ENCODE results near the gene TRABD. TPM values are rescaled to one million over a fixed set of nuclear protein-coding genes. Genes with fewer than 3 reads are reported as not detected.
"Not testable (repeated sequence)": the region's sequence is repeated elsewhere in the genome, so short reads cannot be mapped to it uniquely, and the experiment has no call there.

Gene TRABD
- total RNA-seq, 1 donor from 2014 or later: 11.3 TPM

- DNase-seq (ENCODE audit: low read depth in 2 of 2): peak; percentile 25 to 48
Measured at GRCh38 chr22:50201191-50202129, 15.7 kb downstream of the TRABD start.

DNA sequence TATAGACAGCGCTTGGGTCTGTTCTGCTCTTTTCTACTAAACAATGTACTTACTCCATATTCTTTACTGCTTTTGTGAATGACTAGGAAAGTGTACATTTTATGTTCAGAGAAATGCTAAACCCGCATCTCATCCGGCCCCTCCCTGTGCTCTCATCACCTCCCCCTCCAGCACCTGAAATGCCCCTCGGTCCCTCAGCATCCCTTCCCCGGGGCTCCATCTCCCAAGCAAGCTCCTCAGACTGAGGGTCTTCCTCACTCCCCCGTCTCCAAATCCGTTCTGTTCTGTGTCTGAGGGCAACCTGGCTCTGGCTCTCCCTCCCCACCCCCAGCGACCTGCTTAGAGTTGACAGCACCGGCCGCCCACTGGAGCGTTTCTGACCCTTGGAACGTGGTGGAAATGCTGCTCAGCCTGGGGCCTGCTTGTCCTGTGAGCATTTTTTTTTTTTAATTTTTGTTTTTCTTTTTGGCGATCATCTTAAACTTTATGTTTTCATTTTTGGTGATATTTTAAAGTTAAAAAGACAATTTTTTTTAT is 16.5 kb downstream of the TRABD start:
- DNase-seq (ENCODE audit: low read depth in 2 of 2): no peak

DNA sequence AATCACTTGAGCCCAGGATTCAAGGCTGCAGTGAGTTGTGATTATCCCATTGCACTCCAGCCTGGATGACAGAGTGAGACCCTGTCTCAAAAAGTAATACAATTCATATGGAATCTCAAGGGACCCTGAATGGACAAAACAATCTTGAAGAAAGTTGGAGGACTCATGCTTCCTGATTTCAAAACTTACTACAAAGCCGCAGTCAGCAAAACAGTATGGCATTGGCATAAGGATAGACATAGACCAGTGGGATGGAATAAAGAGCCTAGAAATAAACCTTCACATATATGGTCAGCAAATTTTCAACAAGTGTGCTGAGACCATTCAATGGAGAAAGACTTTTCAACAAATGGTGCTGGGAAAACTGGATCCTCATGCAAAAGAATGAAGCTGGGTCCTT is 17.6 kb downstream of the TRABD start:
- no peak for DNase-seq (ENCODE audit: low read depth in 2 of 2)

- no peak for DNase-seq (ENCODE audit: low read depth in 2 of 2)
Measured at GRCh38 chr22:50204571-50204970, 18.9 kb downstream of the TRABD start.

DNA sequence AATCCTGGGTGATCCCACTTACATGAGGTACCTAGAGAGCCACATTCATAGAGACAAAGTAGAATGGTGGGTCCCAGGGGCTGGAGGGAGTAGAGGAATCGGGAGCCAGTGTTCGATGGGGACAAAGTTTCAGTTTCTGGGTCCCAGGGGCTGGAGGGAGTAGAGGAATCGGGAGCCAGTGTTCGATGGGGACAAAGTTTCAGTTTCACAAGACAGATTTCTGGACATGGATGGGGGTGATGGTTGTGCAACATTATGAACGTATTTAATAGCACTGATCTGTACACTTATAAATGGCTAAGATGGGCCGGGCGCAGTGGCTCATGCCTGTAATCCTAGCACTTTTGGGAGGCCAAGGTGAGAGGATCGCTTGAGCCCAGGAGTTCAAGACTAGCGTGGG is 19.3 kb downstream of the TRABD start:
- not testable (repeated sequence) for DNase-seq (ENCODE audit: low read depth in 2 of 2)

- no peak for DNase-seq (ENCODE audit: low read depth in 2 of 2)
Measured at GRCh38 chr22:50205781-50206569, 20.3 kb downstream of the TRABD start.

- DNase-seq (ENCODE audit: low read depth in 2 of 2): peak; percentile 29 to 55
Measured at GRCh38 chr22:50206599-50206998, 20.9 kb downstream of the TRABD start.

DNA sequence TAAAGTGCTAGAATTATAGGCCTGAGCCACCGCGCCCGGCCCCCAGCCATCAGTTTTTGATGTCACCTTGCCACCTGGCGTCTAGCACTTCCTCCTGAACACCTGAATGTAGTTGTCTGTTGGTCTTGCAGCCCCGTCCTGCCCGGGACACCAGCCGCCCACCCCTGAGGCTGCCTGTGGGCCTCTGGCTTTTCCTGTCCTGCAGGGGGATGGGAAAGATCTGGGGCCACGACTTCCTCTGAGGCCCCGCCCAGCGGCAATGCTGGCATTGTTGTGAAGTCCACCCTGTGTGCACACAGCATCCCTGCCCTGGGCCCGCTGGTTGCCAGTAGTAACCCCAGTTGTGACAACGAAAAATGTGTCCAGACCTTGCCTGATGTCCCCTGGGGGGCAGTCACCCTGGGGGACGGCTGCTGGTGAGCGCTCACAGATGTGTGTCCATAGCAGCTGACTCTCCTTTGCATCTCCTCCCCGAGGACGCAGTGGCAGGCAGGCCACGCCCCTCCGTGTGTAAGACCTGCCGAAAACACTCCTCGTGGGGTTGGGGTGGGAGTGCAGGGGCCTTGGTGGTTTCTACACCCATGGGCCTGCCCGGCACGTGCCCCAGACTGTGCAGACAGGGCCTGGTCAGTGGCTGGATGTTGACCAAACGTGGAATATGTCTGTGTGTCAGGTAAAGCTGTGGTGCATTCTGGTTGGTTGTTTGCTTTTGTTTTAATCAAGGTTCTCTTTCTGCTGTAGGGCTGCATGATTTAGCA is 21.8 kb downstream of the TRABD start:
- peak; percentile 57 to 84 for DNase-seq (ENCODE audit: low read depth in 2 of 2)

DNA sequence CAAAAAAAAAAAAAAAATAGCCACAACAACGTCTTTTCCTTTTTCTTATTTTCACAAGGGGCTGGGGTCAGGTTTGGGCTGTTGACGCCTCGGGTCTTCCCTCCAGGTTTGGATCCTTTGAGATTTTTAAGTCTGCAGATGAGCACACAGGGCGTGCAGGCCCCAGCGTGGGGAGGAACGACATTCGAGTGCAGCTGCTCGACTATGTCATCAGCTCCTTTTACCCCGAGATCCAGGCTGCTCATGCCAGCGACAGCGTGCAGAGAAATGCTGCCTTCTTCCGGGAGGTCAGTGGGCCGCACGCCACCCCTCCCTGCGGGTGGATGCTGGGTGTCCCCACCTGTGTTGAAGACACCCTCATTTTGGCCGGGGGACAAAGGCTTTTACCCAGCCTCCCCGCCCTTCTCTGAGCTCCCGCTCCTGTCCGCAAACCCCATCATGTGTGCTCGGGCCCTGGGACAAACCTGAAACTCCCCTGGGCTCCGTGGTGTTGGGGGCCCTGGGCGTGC is 22.8 kb downstream of the TRABD start:
- DNase-seq (ENCODE audit: low read depth in 2 of 2): no peak

DNA sequence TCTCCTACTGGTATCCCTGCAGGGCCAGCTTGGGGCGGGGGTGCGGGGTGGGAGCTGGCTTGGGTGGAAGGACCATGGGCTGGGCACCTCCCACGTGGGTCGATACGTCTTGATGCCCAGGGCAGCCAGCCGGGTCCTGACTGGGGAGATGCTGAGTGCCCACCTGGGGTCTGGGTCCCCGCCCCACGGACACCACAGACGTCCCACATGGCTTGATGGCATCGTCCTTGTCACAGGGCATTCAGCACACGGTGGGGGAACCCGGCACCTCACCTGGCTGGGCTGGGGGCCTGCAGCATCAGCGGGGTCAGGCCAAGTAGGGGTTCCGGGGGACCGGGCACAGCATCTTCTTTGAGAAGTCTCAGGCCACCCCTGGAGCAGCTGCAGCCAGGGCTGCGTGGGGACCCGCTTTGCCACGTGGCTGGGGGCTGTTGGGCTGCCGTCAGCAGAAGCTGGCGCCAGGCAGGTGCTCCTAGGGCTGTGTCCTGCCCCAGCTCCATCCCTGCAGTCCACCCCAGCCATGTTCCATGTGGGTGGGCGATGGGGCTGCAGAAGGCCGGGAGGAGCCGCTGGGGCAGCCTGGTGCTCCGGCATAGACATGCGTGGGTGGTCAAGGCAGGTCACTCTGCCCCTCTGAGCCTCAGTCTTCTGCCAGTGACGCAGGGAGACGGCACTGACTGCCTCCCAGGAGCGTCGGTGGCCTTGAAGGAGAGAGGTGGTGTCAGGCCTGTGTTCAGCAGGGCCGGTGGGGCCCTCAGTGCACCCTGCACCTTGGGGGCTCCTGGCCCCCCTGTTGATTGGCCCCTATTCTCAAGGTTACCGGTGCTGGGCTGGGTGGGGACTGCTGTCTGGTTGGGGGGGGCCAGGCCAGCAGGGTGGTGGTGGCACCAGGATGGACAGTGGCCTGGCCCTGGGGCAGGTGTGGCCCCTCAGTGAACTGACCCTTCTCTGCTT is 23.5 kb downstream of the TRABD start:
- DNase-seq (ENCODE audit: low read depth in 2 of 2): no peak

DNA sequence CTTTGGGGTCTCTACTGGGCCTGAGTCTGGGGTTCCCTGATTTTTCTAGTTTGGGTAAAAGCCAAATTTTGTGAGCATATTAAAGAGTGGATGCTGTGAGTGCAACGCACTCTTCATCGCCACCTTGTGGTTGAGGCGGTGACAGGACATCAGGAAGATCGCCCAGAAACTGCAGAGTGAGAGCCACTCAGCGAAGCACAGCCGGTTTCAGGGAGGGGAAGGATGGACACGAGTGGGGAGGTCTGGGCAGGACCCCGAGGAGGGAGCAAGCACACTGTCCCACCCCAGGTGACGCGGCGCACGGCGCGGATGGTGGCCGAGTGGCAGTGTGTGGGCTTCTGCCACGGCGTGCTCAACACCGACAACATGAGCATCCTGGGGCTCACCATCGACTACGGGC is 24.2 kb downstream of the TRABD start:
- peak; percentile 69 to 76 for DNase-seq (ENCODE audit: low read depth in 2 of 2)

- DNase-seq (ENCODE audit: low read depth in 2 of 2): no peak
Measured at GRCh38 chr22:50210378-50211139, 24.8 kb downstream of the TRABD start.

GRCh38 chr22:50211147-50211546 is 25.4 kb downstream of the TRABD start:
- no peak for DNase-seq (ENCODE audit: low read depth in 2 of 2)

- DNase-seq (ENCODE audit: low read depth in 2 of 2): no peak
Measured at GRCh38 chr22:50213263-50213662, 27.6 kb downstream of the TRABD start.

DNA sequence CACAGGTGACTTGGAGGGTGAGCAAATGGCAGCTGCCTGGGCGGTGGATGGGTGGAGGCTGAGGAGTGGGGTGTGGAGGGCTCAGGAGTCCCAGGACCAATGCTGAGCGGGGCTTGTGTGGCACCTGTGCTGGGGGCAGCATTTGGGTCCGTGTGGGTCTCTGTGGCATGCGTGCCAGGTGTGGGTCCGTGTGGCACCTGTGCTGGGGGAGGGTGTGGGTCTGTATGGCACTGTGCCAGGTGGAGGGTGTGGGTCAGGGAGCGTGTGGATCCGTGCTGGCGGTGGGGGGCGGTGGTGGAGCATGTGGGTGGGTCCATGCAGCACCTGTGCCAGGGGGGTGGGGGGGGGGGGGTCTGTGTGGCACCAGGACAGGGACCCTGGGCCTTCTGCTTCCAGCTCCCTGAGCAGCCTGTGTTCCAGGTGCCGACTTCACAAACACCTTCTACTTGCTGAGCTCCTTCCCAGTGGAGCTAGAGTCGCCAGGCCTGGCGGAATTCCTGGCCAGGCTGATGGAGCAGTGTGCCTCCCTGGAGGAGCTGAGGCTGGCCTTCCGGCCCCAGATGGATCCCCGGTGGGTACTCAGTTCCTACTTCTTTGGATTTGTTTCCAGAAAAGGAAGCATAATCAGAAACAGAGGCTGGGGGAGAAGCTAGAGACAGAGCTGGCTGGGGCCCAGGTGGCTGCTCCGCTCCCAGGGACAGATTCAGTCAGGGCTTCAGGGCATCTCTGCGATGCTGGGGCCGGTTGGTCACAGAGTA is 29.8 kb downstream of the TRABD start:
- DNase-seq (ENCODE audit: low read depth in 2 of 2): no peak

DNA sequence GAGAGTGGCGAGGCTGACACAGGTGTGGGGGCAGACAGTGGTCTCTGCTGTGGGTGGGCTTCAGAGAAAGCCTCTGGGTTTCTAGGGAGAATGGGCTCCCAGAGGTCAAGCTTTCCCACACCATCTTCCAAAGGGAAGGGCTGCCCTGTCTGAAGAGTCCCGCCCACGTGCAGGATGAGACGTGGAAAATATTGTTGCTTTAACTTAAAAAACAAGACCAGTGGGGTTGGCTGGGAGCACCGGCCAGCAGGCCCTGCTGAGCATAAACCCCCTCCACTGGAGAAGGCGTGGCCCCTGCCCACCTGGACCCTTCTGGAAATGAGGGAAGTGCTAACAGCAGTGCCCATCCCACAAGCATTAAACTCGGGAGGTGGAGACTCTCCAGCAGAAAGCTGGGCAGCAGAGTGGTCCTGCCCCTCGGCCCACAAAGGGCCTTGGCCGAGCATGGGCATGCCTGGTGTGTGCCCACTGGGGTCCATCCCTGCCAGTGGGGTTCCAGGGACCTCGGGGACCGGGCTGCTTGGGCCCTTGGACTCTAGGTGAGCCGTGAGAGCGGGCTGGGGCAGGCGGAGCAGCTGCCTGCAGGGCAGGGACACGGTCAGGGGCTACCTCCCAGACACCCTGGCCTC is 30.5 kb downstream of the TRABD start:
- no peak for DNase-seq (ENCODE audit: low read depth in 2 of 2)

DNA sequence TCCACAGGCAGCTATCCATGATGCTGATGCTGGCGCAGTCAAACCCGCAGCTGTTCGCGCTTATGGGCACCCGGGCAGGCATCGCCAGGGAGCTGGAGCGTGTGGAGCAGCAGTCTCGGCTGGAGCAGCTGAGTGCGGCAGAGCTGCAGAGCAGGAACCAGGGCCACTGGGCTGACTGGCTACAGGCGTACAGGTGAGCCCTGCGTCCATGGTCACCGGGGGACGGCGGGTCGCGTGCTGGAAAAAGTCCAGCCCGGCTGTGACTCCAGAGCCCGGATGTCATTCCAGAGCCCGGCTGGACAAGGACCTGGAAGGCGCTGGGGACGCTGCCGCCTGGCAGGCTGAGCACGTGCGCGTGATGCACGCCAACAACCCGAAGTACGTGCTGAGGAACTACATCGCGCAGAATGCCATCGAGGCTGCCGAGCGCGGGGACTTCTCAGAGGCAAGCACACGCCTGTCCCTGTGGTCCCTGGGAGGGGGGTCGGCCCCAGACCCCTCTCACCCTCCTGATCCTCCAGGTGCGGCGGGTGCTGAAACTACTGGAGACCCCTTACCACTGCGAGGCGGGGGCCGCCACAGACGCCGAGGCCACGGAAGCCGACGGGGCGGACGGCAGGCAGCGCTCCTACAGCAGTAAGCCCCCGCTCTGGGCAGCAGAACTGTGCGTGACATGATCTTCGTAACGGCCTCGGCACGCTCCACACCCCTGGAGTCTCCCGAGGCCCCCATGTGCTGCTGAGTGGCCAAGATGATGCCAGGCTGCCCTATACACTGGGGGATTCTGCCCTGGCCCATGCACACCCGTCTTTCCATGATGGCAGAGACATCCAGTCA is 31.2 kb downstream of the TRABD start:
- DNase-seq (ENCODE audit: low read depth in 2 of 2): no peak

Data from lung microvascular endothelial cell (primary cell).